Measurements from ENCODE around the gene TAGLN3. TPM values are rescaled to one million over a fixed set of nuclear protein-coding genes. Genes with fewer than 3 reads are reported as not detected.

TAGLN3 gene
- total RNA-seq, 2 donors from 2014 or later: 1.8 TPM; not detected in 1

DNA sequence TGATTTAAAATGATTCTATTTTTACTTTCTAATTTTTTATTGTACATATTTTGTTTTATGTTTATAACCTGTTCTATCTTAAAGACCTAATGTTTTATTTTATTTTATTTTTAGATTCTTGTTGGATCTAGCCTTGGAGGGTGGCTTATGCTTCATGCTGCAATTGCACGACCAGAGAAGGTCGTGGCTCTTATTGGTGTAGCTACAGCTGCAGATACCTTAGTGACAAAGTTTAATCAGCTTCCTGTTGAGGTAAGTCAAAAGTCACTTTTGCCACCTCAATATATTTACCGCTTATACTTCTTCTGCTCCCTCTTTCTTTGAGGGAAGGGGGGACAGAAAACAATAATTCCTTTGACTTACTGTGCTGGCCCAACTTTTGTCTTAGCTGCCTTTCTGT is 11.9 kb upstream of the TAGLN3 start:
- Histone ChIP-seq H3K4me1 (peaks cover under 1% of the 10 kb centered on the region), H3K27ac (no peak overlapping the region), H3K4me3 (no peak overlapping the region), H3K36me3 (no peaks in the 10 kb centered on the region), H3K27me3 (no peaks in the 10 kb centered on the region), H3K9me3 (no peaks in the 10 kb centered on the region), H3K9ac (ENCODE audit: low read depth in 2 of 2, low read length in 2 of 2) (no peak overlapping the region)
- intact Hi-C loops (cut with DNase I): loop anchor here (2.0 kb wide), 1 partner anchor 30 kb away; no protein-coding TSS in a partner anchor
- no peak for DNase-seq
- TF ChIP-seq, protein P1, sequence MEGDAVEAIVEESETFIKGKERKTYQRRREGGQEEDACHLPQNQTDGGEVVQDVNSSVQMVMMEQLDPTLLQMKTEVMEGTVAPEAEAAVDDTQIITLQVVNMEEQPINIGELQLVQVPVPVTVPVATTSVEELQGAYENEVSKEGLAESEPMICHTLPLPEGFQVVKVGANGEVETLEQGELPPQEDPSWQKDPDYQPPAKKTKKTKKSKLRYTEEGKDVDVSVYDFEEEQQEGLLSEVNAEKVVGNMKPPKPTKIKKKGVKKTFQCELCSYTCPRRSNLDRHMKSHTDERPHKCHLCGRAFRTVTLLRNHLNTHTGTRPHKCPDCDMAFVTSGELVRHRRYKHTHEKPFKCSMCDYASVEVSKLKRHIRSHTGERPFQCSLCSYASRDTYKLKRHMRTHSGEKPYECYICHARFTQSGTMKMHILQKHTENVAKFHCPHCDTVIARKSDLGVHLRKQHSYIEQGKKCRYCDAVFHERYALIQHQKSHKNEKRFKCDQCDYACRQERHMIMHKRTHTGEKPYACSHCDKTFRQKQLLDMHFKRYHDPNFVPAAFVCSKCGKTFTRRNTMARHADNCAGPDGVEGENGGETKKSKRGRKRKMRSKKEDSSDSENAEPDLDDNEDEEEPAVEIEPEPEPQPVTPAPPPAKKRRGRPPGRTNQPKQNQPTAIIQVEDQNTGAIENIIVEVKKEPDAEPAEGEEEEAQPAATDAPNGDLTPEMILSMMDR (IDR thresholded peaks at IDR 0.05): no peak

DNA sequence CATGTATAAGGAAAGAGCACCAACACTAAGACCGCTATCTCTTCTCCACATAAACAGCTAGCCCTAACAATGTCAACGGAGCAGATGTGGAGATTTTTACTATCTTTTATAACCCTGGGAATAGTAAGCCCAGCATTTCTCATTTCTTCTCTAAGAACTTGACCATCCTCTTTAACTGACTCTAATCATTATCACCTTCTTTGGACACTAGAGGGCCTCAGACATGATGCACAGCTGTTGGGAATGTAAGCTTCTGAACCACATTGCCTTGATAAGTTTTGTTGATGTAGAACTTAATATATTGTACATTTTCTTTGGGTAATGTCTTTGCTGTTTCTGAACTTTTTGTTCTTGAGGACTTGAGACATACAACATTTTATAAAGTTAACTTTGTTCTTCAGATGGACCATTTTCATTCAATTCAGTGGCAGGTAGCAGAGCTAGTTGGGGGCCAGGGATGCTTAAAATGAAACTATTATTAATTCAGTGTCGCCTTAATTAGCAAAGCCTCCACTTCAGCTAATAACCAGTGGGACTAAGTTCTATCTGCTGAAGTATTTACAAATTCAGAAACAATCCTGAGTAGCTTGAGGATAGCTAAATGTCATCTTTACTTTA is 9.6 kb upstream of the TAGLN3 start:
- H3K27ac ChIP-seq: no peak overlapping the region
- H3K27me3 ChIP-seq: no peaks in the 10 kb centered on the region
- H3K36me3 ChIP-seq: no peaks in the 10 kb centered on the region
- no peak overlapping the region for H3K4me3 ChIP-seq
- no peak overlapping the region for H3K9ac ChIP-seq (ENCODE audit: low read depth in 2 of 2, low read length in 2 of 2)
- H3K9me3 ChIP-seq: no peaks in the 10 kb centered on the region
- intact Hi-C loops (cut with DNase I): no loop called here
- TF ChIP-seq, protein P1 (IDR thresholded peaks at IDR 0.05): peak; percentile 46
- no peak for DNase-seq
- no peaks in the 10 kb centered on the region for H3K4me1 ChIP-seq

DNA sequence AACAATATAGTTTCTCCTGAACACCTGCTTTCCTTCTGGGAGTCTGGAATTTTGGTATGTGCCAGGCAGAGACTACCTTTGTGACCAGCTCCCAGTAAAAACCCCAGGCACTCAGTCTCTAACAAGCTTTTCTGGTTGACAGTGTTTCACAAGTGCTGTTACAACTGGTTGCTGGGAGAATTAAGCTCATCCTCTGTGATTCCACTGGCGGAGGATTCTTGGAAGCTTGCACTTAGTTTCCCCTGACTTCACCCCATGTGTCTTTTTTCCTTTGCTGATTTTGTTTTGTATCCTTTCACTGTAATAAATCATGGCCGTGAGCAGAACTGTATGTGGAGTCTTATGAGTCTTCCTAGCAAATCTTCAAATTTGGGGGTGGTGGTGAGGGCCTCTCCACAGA is 5.7 kb upstream of the TAGLN3 start:
- intact Hi-C loops (cut with DNase I): no loop called here
- DNase-seq: no peak
- H3K4me3 ChIP-seq: no peak overlapping the region

DNA sequence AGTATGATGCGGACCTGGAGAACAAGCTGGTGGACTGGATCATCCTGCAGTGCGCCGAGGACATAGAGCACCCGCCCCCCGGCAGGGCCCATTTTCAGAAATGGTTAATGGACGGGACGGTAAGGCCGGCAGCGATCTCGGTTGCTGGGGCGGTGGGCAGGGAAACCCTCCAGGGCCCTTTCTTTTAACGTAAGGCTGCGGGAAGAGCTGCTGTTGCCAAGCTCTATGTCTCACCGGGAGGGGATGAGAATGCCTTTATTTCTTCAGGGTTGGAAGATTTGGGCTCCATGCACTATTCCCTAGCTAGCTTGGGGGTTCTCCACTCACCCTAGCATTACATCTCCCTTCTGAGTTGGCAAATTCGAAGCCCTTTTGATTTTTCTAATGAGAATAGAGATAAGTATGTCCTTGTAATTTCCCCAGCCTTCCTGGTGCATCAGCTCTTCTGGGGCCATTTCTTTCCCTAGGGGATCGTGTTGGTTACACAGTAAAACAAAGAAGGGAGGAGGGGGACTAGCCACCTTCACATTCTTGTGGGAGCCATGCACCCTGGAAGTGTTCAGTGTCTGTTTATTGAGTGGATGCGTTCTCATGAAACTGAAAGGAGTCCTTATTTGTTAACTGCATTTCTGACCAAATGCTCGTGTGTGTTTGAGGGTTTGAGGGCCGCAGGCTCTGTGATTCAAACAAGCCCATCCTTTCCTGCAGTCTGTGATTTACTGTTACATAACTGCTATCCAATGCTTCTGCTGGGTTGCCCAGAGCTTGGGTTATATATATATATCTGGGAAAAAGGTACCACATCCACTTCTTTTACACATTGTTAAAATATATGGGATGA is 982 bp downstream of the TAGLN3 start:
- no peaks in the 10 kb centered on the region for H3K9me3 ChIP-seq
- no peak for DNase-seq
- TF ChIP-seq, protein P1 (IDR thresholded peaks at IDR 0.05): no peak
- intact Hi-C loops (cut with DNase I): no loop called here
- no peaks in the 10 kb centered on the region for H3K27me3 ChIP-seq
- H3K9ac ChIP-seq (ENCODE audit: low read depth in 2 of 2, low read length in 2 of 2): no peak overlapping the region
- H3K36me3 ChIP-seq: no peaks in the 10 kb centered on the region
- H3K4me3 ChIP-seq: peak overlapping the region; percentile 22
- no peaks in the 10 kb centered on the region for H3K4me1 ChIP-seq
- no peak overlapping the region for H3K27ac ChIP-seq

More for the DNA sequence above, 5.7 kb upstream of the TAGLN3 start:
- no peaks in the 10 kb centered on the region for H3K36me3 ChIP-seq
- no peaks in the 10 kb centered on the region for H3K9me3 ChIP-seq
- H3K27me3 ChIP-seq: no peaks in the 10 kb centered on the region
- no peaks in the 10 kb centered on the region for H3K4me1 ChIP-seq
- no peak overlapping the region for H3K9ac ChIP-seq (ENCODE audit: low read depth in 2 of 2, low read length in 2 of 2)
- TF ChIP-seq, protein P1 (IDR thresholded peaks at IDR 0.05): no peak
- H3K27ac ChIP-seq: no peak overlapping the region

DNA sequence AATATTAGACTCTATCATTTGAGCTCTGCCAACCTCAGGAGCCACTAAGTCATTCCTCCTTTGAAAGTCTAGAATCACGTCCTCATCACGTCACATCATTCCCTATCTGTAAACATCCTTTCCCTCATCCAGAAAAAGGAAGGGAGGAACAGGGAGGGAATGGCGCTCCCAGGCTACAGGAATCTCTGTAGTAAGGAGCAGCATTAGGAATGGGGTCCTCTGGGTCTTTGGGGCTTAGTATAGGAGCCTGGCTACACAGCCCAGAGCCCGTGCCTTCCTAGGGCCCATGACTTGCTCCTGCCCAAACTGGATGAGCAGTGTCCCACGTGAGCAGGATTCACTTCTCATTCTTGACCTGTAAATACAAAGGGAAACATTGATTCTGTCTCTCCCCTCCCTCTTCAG is 1.6 kb downstream of the TAGLN3 start:
- H3K27me3 ChIP-seq: no peaks in the 10 kb centered on the region
- DNase-seq: no peak
- no peak overlapping the region for H3K9ac ChIP-seq (ENCODE audit: low read depth in 2 of 2, low read length in 2 of 2)
- H3K4me3 ChIP-seq: no peak overlapping the region
- no peaks in the 10 kb centered on the region for H3K9me3 ChIP-seq
- intact Hi-C loops (cut with DNase I): no loop called here
- no peaks in the 10 kb centered on the region for H3K4me1 ChIP-seq
- H3K27ac ChIP-seq: no peak overlapping the region
- no peaks in the 10 kb centered on the region for H3K36me3 ChIP-seq
- TF ChIP-seq, protein P1 (IDR thresholded peaks at IDR 0.05): no peak
